Pancreas (tissue), 10 donors: ENCODE measurements around the gene STX2. TPM values are rescaled to one million over a fixed set of nuclear protein-coding genes. Genes with fewer than 3 reads are reported as not detected.

ENCODE experiments used
- ATAC-seq, 4 donors: fragments of 200-7000 bp; cut with Tn5 transposase; one replicate each; pipeline versions ENCODE4 v1.8.0 to v1.9.1; 2020; ENCODE audit warnings: mild to moderate bottlenecking in 4 of 4, moderate library complexity in 4 of 4
- DNase-seq, 6 donors: peaks; one replicate each; pipeline ENCODE4 v3.0.0-alpha.2; 2020
- FAIRE-seq: peaks from 2 replicates; lab custom pipeline; 2012; peaks lifted over from hg19 to GRCh38; lab: Jason Lieb, UNC
- H3K27ac ChIP-seq, 4 donors: fragments of 200-600 bp; sonication (generic); 1 replicate in 3 of 4; 2 replicates in 1 of 4; pipeline versions ENCODE4 v1.5.0 to v1.8.0; 2020
- H3K27me3 ChIP-seq, 4 donors: fragments of 200-600 bp; one replicate each; pipeline ENCODE4 v1.8.0; 2021
- H3K36me3 ChIP-seq, 3 donors: fragments of 200-600 bp; sonication (generic) in 1 of 3; one replicate each; pipeline versions ENCODE4 v1.5.0 to v1.8.0; 2020 to 2021
- H3K4me1 ChIP-seq, 3 donors: fragments of 200-600 bp; one replicate each; pipeline ENCODE4 v1.8.0; 2021
- H3K4me3 ChIP-seq, 4 donors: fragments of 200-600 bp; sonication (generic) in 2 of 4; one replicate each; pipeline versions ENCODE4 v1.5.0 to v1.8.0; 2020 to 2021
- H3K9me3 ChIP-seq, 4 donors: fragments of 200-600 bp; one replicate each; pipeline ENCODE4 v1.8.0; 2021
- CTCF ChIP-seq, 4 donors: fragments of 200-600 bp; sonication (generic) in 3 of 4; IDR thresholded peaks; one replicate each; pipeline versions ENCODE4 v1.5.0 to v1.8.0; 2021; ENCODE audit warnings: antibody characterized with exemption in 4 of 4
- WGBS, 2 donors: extraction: QIAGEN DNeasy Blood & Tissue Kit; methylation state at CpG; one replicate each; pipeline ENCODE4 v1.1.7; 2013; 5-methylcytosine and 5-hydroxymethylcytosine counted together
- intact Hi-C, 3 donors: fragments of 100-400 bp; cut with DNase I; formaldehyde crosslinking; loops; one replicate each; pipeline versions ENCODE4 v1.11.1 to v1.14.2; 2022
- polyA plus RNA-seq, 2 donors: library from polyadenylated mRNA; stranded (reverse); fragments of 200-250 nt; gene quantifications; one replicate each; pipeline ENCODE4 v1.2.3, GENCODE V29; 2013
- total RNA-seq, 6 donors: library from RNA; stranded (reverse); fragmentation: NEBNext Ultra II Directional in 4 of 6; extraction: Animal tissue kit (Norgen Biotek cat#: 25700) in 4 of 6; gene quantifications; one replicate each; pipeline versions ENCODE4 v1.2.1 to v1.2.4, GENCODE V29; 2021 to 2023
- donor health status: healthy with polysubstance abuse.
- donor health status: DM: no; HTN: no; CAD: no; lungs with moderate emphysema.
- donor health status: DM: no; HTN: no; CAD: no.
- donor health status: control.
- donor health status: control.
- donor health status: Bipolar disorder and iron deficiency.
- donor health status: DM: yes; HTN: yes; CAD: no.
- donor health status: DM: no; HTN: no; CAD: no.
- donor health status: DM: no; HTN: no; CAD: no.
- donor health status: DM: yes; HTN: yes; CAD: no.

STX2 gene
- total and polyA plus RNA-seq, 8 donors, result 4.8 to 16.8 (median 6.9) TPM

GRCh38 chr12:130748786-130749185 lies 90.3 kb downstream of the STX2 start:
- no peak overlapping the region for H3K27ac ChIP-seq
- intact Hi-C loops, result no loop called here
- H3K4me1 ChIP-seq, result no peaks in the 10 kb centered on the region
- 37 to 56% methylated on average over 10 of the region's 10 CpGs for WGBS, 2 donors
- no peak for TF ChIP-seq CTCF (IDR thresholded peaks at IDR 0.05)
- no peaks in the 10 kb centered on the region for H3K36me3 ChIP-seq
- no peak for DNase-seq
- H3K9me3 ChIP-seq, result no peaks in the 10 kb centered on the region
- FAIRE-seq, result no peak
- H3K4me3 ChIP-seq, result no peak overlapping the region
- peaks cover 0 to 11% (median 2%) of the 10 kb centered on the region in 4 donors for H3K27me3 ChIP-seq
- ATAC-seq, result no peak

- Histone ChIP-seq H3K9me3 (no peaks in the 10 kb centered on the region), H3K36me3 (no peaks in the 10 kb centered on the region), H3K27me3 (peaks cover 0 to 11% (median 2%) of the 10 kb centered on the region in 4 donors), H3K27ac (no peak overlapping the region), H3K4me3 (no peak overlapping the region), H3K4me1 (no peaks in the 10 kb centered on the region)
- ATAC-seq (peak; percentile 75 to 96 (median 94)), FAIRE-seq (no peak), DNase-seq (peak; percentile 55 to 92 (median 75))
- peak; percentile 73 to 85 (median 82) for TF ChIP-seq CTCF (IDR thresholded peaks at IDR 0.05)
- 6 to 8% methylated on average over 13 of the region's 13 CpGs for WGBS, 2 donors
- intact Hi-C loops, result no loop called here
Observed at GRCh38 chr12:130747867-130748740, 90.9 kb downstream of the STX2 start.

GRCh38 chr12:130746546-130746945 lies 92.5 kb downstream of the STX2 start:
- WGBS, 2 donors, result 44 to 57% methylated on average over 9 of the region's 9 CpGs
- TF ChIP-seq CTCF (IDR thresholded peaks at IDR 0.05), result no peak

GRCh38 chr12:130745921-130746320 lies 93.1 kb downstream of the STX2 start:
- Histone ChIP-seq H3K27ac (no peak overlapping the region), H3K4me1 (no peaks in the 10 kb centered on the region), H3K36me3 (no peaks in the 10 kb centered on the region), H3K9me3 (no peaks in the 10 kb centered on the region), H3K27me3 (peaks cover 0 to 11% (median 2%) of the 10 kb centered on the region in 4 donors), H3K4me3 (no peak overlapping the region)
- no peak for ATAC-seq
- FAIRE-seq, result no peak
- WGBS, 2 donors, result 54 to 80% methylated on average over 4 of the region's 4 CpGs
- intact Hi-C loops, result no loop called here
- no peak for DNase-seq
- TF ChIP-seq CTCF (IDR thresholded peaks at IDR 0.05), result no peak

More at GRCh38 chr12:130746546-130746945, 92.5 kb downstream of the STX2 start:
- Histone ChIP-seq H3K36me3 (no peaks in the 10 kb centered on the region), H3K27me3 (peaks cover 0 to 11% (median 2%) of the 10 kb centered on the region in 4 donors), H3K27ac (no peak overlapping the region), H3K4me1 (no peaks in the 10 kb centered on the region), H3K4me3 (no peak overlapping the region), H3K9me3 (no peaks in the 10 kb centered on the region)
- DNase-seq, result no peak
- no peak for FAIRE-seq
- no peak for ATAC-seq
- intact Hi-C loops, result no loop called here

GRCh38 chr12:130744274-130744673 lies 94.8 kb downstream of the STX2 start:
- H3K4me3 ChIP-seq, result no peak overlapping the region
- no peak for DNase-seq
- 52 to 62% methylated on average over 5 of the region's 5 CpGs for WGBS, 2 donors
- no peaks in the 10 kb centered on the region for H3K9me3 ChIP-seq
- ATAC-seq, result no peak
- no peak for FAIRE-seq
- no peak overlapping the region for H3K27ac ChIP-seq
- H3K36me3 ChIP-seq, result no peaks in the 10 kb centered on the region
- TF ChIP-seq CTCF (IDR thresholded peaks at IDR 0.05), result no peak
- no peaks in the 10 kb centered on the region for H3K4me1 ChIP-seq
- H3K27me3 ChIP-seq, result peaks cover 0 to 11% (median 2%) of the 10 kb centered on the region in 4 donors
- intact Hi-C loops, result no loop called here
